ENCODE results near the gene PPP1R13L.
A peak's percentile ranks its signal among the peaks of the same experiment; 100 is the strongest.

- TF ChIP-seq CTCF (IDR thresholded peaks at IDR 0.05) (peak; percentile 47), EZH2 (IDR thresholded peaks at IDR 0.05; ENCODE audit: borderline replicate concordance, insufficient read depth, low read depth, low read length, poor library complexity, severe bottlenecking) (no peak)
These were observed 41.4 kb upstream of the PPP1R13L start for GRCh38 chr19:45446295-45446694.

Measured in B cell (primary cell).